ENCODE results near the gene MIPOL1. TPM values are rescaled to one million over a fixed set of nuclear protein-coding genes. Genes with fewer than 3 reads are reported as not detected.

The MIPOL1 gene
- total and polyA plus RNA-seq, 9 of the 15 experiments (the other 6 are each of a cell fraction or from before 2014, with no cell fraction given), result 6.7 to 21.9 (median 12.4) TPM

DNA sequence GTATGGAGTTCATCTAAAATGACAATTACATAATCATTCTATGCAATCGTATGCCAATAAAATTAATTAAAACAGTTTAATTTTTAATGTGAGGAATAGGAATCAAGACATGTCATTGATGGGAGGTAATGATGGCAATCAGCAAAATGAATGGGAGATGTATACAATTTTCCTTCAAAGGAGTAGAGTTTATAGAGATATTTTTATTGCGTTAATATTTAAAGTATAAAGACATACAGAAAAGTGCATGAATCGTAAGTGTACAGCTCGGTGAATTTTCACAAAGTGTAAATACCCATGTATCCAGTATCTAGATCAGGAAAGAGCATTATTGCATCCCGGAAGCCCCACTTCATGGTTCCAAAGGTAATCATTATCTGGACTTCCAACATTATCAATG lies 1.2 kb downstream of the MIPOL1 start:
- Histone ChIP-seq H3K9me3 (replicated peaks; ENCODE audit: control insufficient read depth, insufficient read depth, low read depth, low read length) (no peaks in the 10 kb centered on the region), H3K79me2 (ENCODE audit: control insufficient read depth, insufficient read depth, low read length) (peaks cover 64% of the 10 kb centered on the region), H3K4me3 (peak overlapping the region; percentile 50), H3K36me3 (ENCODE audit: control insufficient read depth, insufficient read depth, low read length) (0 out of 3 replicates have a peak, but pooled peaks cover 2% of the 10 kb centered on the region), H4K20me1 (replicated peaks; ENCODE audit: control insufficient read depth, insufficient read depth, low read length) (no peaks in the 10 kb centered on the region), H3K9me1 (ENCODE audit: control insufficient read depth, insufficient read depth, low read length) (no peaks in the 10 kb centered on the region), H3K27me3 (ENCODE audit: control insufficient read depth in 2 of 2, insufficient read depth in 2 of 2, low read length in 2 of 2) (no peaks in the 10 kb centered on the region), H3K27ac (ENCODE audit: extremely low read depth, low read depth, low read length) (no peak overlapping the region; the same call in 2 of the 3 replicates), H3K4me2 (ENCODE audit: insufficient read depth, low read length) (peak overlapping the region; percentile 92; the same call in 1 of the 2 replicates), H3K4me1 (replicated peaks in 1 of 2; ENCODE audit: control insufficient read depth in 2 of 2, insufficient read depth in 2 of 2, low read length in 2 of 2) (peaks cover 6 to 8% of the 10 kb centered on the region in 2 experiments; a peak in 4 of 5 replicates), H2AFZ (ENCODE audit: low read depth, low read length) (peak overlapping the region; percentile 82; the same call in 1 of the 2 replicates), H3K9ac (ENCODE audit: insufficient read depth in 1 of 2, low read depth in 2 of 2, low read length in 2 of 2) (peak overlapping the region in 1 of 2 experiments; percentile 93; a peak in 2 of 4 replicates)
- FAIRE-seq, result no peak
- no peak for DNase-seq (ENCODE audit: extremely low read depth in 1 of 4, low spot score in 3 of 4)
- BruUV-seq (replicated peaks), result no TSS peak
- POLR2A ChIA-PET, result interaction anchor here (0.6 kb wide), 1 partner anchor 355 kb away, joined by 4 read pairs; no protein-coding TSS in a partner anchor
- CTCF ChIA-PET (ENCODE audit: low intra/inter-chr PET ratio), result interaction anchor here (2.0 kb wide), 1 partner anchor 48 kb away, joined by 10 read pairs; no protein-coding TSS in a partner anchor
- intact Hi-C loops (cut with micrococcal nuclease), result loop anchor here (5.0 to 10.0 kb wide), 2 partner anchors 47 to 224 kb away; no protein-coding TSS in a partner anchor
- in situ Hi-C loops (cut with MboI), result no loop called here
- TF ChIP-seq SMARCE1 (IDR thresholded peaks at IDR 0.05) (no peak), PYGO2 (tag; IDR thresholded peaks at IDR 0.05) (no peak), MYC (IDR thresholded peaks at IDR 0.05; ENCODE audit: low read depth, low read length) (no peak), MYC (CRISPR knock-in tag; IDR thresholded peaks at IDR 0.05; ENCODE audit: borderline replicate concordance, low read depth) (no peak), ESRRB (CRISPR knock-in tag; IDR thresholded peaks at IDR 0.05; ENCODE audit: borderline replicate concordance) (no peak)
- 30% methylated on average over 5 of the region's 5 CpGs for WGBS (ENCODE audit: insufficient coverage, low coverage, missing lambda C conversion rate)
- no peak for ATAC-seq

DNA sequence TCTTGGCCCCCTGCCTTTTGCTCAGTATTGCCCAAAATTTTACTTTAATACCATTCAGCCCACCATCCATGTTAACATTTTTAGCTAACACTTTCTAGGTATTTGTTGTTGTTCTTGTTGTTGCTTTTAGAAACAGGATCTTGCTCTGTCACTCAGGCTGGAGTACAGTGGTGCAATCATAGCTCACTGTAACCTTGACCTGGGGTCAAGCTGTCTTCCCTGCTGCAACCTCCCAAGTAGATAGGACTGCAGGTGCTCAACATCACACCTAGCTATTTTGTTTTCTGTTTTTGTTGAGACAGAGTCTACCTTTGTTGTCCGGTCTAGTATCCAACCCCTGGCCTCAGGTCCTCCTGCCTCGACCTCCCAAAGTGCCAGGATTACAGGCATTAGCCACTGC lies 4.0 kb downstream of the MIPOL1 start:
- peaks cover 66% of the 10 kb centered on the region for H3K79me2 ChIP-seq (ENCODE audit: control insufficient read depth, insufficient read depth, low read length)
- TF ChIP-seq, protein P1, sequence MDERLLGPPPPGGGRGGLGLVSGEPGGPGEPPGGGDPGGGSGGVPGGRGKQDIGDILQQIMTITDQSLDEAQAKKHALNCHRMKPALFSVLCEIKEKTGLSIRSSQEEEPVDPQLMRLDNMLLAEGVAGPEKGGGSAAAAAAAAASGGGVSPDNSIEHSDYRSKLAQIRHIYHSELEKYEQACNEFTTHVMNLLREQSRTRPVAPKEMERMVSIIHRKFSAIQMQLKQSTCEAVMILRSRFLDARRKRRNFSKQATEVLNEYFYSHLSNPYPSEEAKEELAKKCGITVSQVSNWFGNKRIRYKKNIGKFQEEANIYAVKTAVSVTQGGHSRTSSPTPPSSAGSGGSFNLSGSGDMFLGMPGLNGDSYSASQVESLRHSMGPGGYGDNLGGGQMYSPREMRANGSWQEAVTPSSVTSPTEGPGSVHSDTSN (CRISPR knock-in tag; IDR thresholded peaks at IDR 0.05; ENCODE audit: low read depth), result no peak
- TF ChIP-seq, protein P1 (tag; conservative IDR thresholded peaks at IDR 0.05; ENCODE audit: low read depth), result 0 out of 2 replicates have a peak, but pooled peaks have one; percentile 11
- TF ChIP-seq, protein P2, sequence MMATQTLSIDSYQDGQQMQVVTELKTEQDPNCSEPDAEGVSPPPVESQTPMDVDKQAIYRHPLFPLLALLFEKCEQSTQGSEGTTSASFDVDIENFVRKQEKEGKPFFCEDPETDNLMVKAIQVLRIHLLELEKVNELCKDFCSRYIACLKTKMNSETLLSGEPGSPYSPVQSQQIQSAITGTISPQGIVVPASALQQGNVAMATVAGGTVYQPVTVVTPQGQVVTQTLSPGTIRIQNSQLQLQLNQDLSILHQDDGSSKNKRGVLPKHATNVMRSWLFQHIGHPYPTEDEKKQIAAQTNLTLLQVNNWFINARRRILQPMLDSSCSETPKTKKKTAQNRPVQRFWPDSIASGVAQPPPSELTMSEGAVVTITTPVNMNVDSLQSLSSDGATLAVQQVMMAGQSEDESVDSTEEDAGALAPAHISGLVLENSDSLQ (IDR thresholded peaks at IDR 0.05), result peak; percentile 79
- TF ChIP-seq NR2C1 (IDR thresholded peaks at IDR 0.05), result 0 out of 2 replicates have a peak, but pooled peaks have one; percentile 15
- TF ChIP-seq NR2C1 (tag; IDR thresholded peaks at IDR 0.05), result peak; percentile 63
- TF ChIP-seq NR2C2 (CRISPR knock-in tag; IDR thresholded peaks at IDR 0.05), result no peak
- TF ChIP-seq NR2C2 (tag; IDR thresholded peaks at IDR 0.05), result 0 out of 2 replicates have a peak, but pooled peaks have one; percentile 23
- TF ChIP-seq FOXK1 (CRISPR knock-in tag; IDR thresholded peaks at IDR 0.05; ENCODE audit: borderline replicate concordance), result no peak

More for the DNA sequence above, 4.0 kb downstream of the MIPOL1 start:
- no peak overlapping the region for H3K4me3 ChIP-seq
- ATAC-seq, result no peak
- no peak overlapping the region; the same call in 2 of the 3 replicates for H3K27ac ChIP-seq (ENCODE audit: extremely low read depth, low read depth, low read length)
- CTCF ChIA-PET (ENCODE audit: low intra/inter-chr PET ratio), result no interaction called here
- BruUV-seq (replicated peaks), result no TSS peak
- no peak overlapping the region for H3K4me2 ChIP-seq (ENCODE audit: insufficient read depth, low read length)
- no peaks in the 10 kb centered on the region for H3K9me1 ChIP-seq (ENCODE audit: control insufficient read depth, insufficient read depth, low read length)
- in situ Hi-C loops (cut with MboI), result no loop called here
- peaks cover 4% of the 10 kb centered on the region for H3K9me3 ChIP-seq (replicated peaks; ENCODE audit: control insufficient read depth, insufficient read depth, low read depth, low read length)
- WGBS (ENCODE audit: insufficient coverage, low coverage, missing lambda C conversion rate), result 100% methylated on average over 1 of the region's 2 CpGs
- intact Hi-C loops (cut with micrococcal nuclease), result no loop called here
- H3K27me3 ChIP-seq (ENCODE audit: control insufficient read depth in 2 of 2, insufficient read depth in 2 of 2, low read length in 2 of 2), result no peaks in the 10 kb centered on the region
- H3K4me1 ChIP-seq (replicated peaks in 1 of 2; ENCODE audit: control insufficient read depth in 2 of 2, insufficient read depth in 2 of 2, low read length in 2 of 2), result peaks cover 5 to 6% of the 10 kb centered on the region in 2 experiments; a peak in 4 of 5 replicates
- H3K9ac ChIP-seq (ENCODE audit: insufficient read depth in 1 of 2, low read depth in 2 of 2, low read length in 2 of 2), result no peak overlapping the region
- H3K36me3 ChIP-seq (ENCODE audit: control insufficient read depth, insufficient read depth, low read length), result 0 out of 3 replicates have a peak, but pooled peaks cover 2% of the 10 kb centered on the region
- FAIRE-seq, result peak; percentile 56
- POLR2A ChIA-PET, result interaction anchor here (0.8 kb wide), 1 partner anchor 10 kb away, joined by 3 read pairs; no protein-coding TSS in a partner anchor
- no peak overlapping the region for H2AFZ ChIP-seq (ENCODE audit: low read depth, low read length)
- no peaks in the 10 kb centered on the region for H4K20me1 ChIP-seq (replicated peaks; ENCODE audit: control insufficient read depth, insufficient read depth, low read length)
- no peak for DNase-seq (ENCODE audit: extremely low read depth in 1 of 4, low spot score in 3 of 4)

Measured in K562 (cell line).